ENCODE measurements around the gene SND1.

GRCh38 chr7:127755521-127755920 lies 103.5 kb downstream of the SND1 start:
- TF ChIP-seq CTCF (IDR thresholded peaks at IDR 0.05; ENCODE audit: extremely low read depth in 1 of 2, insufficient read depth in 1 of 2, low read depth in 1 of 2, low read length in 2 of 2) (no peak), EZH2 (IDR thresholded peaks at IDR 0.05; ENCODE audit: borderline replicate concordance, low read depth, low read length, severe bottlenecking) (no peak), POLR2A (IDR thresholded peaks at IDR 0.05; ENCODE audit: low read depth, low read length) (no peak), MYC (IDR thresholded peaks at IDR 0.05; ENCODE audit: low read depth, low read length) (no peak), POLR2AphosphoS5 (IDR thresholded peaks at IDR 0.05; ENCODE audit: insufficient read depth, low read depth, low read length) (no peak)

Measured in endothelial cell of umbilical vein (primary cell).